GM19351 (cell line): Measurements from ENCODE around the gene DISC1.

ENCODE experiments used
- ATAC-seq: cut with Tn5 transposase; IDR thresholded peaks from one replicate; pipeline ENCODE4 v1.9.1; 2021; ENCODE audit warnings: mild to moderate bottlenecking, moderate library complexity; ENCODE audit not compliant: unreplicated experiment

The DISC1 gene

GRCh38 chr1:231842441-231842840, 215.9 kb downstream of the DISC1 start:
- no peak for ATAC-seq

GRCh38 chr1:231844986-231845502, 218.5 kb downstream of the DISC1 start:
- ATAC-seq: no peak

GRCh38 chr1:231847612-231848397, 221.2 kb downstream of the DISC1 start:
- ATAC-seq: no peak

DNA sequence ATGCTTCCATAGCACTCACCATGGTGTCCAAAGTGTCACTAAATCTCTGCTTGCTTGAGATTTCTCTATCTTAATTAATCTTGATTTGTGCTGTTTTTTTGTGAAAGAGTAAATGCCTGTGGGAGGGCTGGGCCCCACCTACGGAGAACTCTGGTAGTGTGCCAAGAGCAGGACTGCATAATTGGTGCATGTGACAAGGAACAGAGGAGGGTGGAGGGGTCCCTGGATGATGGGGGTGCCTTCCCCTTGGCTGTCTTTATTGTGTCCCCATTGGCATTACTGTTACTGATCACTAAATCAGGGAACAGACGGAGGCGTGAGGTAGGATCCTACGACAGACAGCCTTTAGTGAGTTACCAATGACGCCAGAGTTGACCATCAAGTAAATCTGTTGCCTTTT, 223.4 kb downstream of the DISC1 start:
- no peak for ATAC-seq

GRCh38 chr1:231850786-231851185, 224.2 kb downstream of the DISC1 start:
- ATAC-seq: no peak

DNA sequence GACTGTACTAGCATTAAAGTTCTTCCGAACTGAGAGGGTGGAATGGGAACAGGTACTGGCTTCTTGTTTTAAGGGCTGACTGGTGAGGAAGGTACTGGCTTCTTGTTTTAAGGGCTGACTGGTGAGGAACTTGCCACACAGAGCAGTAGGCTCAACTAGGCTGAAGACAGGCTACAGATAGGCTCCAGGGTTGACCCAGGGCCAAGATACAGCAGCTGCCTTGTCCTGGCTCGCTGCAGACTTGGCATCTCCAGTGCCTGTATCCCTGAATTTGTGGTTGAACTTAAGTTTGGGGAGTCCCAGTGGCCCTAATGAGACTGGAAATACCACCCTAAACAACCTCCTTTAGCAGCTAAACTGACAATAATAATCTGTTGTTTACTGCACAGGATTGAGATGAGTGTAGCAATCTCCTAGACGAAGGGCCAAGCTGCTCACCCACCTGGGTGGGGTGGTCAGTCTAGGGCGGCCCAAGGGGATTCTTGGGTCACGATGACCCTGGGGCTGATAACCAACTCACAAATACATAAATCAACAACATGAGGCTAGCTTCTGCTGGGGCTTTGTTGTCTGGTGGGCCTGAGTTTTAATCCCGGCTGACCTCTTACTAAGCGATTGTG, 227.1 kb downstream of the DISC1 start:
- no peak for ATAC-seq

DNA sequence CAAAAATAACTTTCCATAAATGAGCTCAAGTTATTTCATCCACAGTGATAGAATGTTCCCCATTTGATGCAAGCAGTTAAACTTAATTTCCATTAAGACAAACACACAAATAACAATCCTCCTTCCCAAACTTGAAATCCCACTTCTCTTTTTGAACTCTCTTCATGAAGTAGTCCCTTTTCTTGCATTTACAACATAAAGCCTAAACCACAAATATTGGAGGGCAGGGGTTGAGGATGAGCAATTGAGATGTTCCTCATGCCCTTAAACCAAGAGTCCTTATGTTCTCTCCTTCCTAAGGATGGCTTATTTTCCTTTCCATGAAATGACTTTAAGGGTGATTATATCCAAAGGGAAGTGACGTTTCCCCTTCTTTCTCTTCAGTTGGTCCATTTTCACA, 228.8 kb downstream of the DISC1 start:
- ATAC-seq: no peak

GRCh38 chr1:231855926-231856325, 229.3 kb downstream of the DISC1 start:
- no peak for ATAC-seq

DNA sequence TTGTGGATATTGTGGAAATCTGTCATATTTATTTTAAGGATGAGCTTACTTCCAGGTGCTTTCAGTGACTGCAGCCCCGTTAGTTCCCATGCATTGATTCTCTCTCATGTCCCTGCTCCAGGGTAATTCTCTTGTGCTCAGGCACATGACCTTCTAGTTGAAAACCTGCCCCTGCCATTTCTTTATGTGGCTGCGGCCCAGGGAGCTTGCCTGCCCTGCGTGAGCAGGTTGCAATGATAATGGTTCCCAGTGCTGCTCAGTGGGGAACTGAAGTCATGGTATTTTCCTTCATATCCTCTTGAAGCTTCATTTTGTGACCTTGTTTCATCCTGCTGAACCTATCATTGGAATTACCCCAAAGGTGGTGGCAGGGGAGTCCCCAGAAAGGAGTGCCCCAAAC, 229.8 kb downstream of the DISC1 start:
- ATAC-seq: no peak

DNA sequence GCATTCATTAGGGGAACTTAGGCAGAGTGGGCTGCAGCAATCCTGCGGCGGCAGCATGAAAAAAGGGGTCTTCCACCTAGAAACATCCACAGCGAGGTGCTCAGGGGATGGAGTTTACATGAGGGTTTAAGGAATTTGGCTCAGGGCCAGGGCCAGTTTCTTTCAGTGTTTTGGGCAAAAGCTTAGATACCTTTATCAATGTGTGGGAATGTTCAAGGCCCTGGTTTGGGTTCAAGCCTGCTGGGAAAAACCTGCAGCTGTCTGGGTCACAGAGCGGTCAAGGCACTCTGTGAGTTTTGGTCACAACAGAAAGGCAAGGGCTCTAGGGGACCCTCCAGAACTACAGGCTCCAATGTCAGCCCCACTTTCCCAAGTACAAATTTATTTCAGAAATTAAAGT, 230.3 kb downstream of the DISC1 start:
- ATAC-seq: no peak

DNA sequence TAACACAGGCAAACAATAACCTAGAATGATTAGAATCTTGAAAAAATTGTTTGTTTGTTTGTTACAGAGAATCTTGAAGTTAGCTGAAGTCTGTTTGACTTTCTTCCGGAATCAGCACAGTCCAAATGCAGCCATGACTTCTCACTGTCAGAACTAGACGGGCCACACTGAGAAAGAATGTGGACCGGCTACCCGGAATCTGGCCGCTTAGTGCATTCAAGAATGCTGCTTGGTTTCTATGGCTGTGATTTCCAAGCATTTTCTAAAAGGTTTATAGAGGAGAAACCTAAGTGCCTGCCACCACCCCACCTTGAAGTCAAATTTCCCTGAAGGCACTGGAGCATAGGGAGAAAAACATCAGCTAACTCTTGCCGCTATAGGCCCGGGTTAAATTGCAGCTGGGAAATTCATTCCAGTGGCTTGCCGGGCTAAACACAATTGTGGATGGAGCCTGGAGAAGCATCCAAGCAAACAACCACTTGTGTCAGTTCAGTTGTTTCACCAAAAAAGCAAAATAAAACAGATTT, 231.1 kb downstream of the DISC1 start:
- ATAC-seq: no peak

DNA sequence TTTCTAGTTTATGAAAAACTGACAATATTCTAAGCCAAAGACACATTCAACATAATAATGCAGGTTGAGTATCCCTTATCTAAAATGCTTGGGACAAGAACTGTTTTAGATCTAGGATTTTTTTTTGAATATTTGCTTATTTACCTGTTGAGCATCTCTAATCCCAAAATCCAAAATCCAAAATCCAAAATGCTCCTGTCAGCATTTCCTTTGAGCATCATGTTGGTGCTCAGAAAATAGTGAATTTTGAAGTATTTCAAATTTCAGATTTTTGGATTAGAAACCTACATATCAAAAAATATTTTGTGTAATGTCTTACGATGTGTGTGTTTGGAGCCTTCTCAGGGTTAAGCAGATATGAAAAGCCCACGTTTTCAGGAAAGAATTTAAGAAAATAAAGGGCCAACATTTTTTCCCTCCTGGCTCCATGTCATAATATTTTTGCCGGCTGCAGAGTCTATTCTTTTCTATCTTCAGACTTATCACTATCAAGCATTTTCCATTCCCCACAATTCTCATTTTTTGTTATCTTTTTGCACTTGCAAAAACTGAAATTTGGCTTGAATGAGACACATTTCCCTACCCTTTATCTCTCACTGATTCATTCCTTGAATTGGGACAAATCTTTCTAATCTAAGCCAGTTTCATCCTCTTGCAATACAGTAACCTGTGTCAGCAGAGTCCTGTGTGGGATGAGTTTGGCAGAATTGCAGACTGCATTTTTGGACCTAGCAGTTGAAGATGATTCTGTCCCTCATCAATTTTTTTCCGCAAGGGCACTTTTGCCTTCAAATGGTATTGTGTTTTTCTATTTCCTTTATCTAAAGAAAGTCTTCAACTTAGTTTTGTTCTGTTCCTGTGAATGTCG, 233.9 kb downstream of the DISC1 start:
- no peak for ATAC-seq

DNA sequence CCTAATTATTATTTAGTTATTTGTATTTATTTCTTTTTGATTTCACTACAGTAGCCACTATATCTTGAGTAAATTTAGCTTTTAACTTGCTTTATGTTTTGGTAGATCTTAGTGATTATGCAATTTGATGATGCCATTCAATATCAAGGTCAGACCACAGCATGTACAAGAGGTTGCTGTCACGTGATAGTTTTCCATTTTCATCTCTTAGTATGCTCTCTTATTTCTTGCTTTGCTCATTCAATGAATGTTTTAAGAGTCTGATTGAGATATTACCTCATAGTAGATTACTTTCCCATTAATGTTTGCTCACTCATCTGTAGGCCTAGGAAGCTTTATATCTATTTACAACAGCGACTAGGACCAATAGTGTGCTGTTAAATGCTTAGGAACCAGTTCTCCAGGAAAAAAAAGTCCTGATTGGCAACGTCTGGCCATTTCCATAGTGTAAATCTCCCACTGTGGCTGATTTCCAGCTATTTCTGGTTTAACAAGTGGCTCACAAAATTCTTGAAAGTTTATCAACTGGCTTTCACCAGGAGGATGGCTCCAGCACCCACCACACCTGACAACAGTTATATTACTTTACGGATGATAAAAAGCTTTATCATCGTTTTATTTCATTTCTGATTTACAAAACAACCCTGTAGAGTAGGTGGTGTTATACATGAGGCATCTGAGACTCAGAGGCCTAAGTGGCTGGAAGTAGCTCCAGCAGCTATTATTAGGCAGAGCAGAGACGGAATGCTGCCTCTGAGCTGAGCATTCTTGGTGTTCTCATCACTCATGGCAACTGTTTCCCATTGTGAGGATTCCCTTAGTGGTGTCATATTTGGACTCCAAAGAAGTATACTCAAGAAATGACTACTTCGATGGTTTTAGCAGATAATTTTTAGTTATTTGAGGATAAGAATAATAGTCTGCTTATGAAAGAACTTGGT, 235.2 kb downstream of the DISC1 start:
- ATAC-seq: no peak

DNA sequence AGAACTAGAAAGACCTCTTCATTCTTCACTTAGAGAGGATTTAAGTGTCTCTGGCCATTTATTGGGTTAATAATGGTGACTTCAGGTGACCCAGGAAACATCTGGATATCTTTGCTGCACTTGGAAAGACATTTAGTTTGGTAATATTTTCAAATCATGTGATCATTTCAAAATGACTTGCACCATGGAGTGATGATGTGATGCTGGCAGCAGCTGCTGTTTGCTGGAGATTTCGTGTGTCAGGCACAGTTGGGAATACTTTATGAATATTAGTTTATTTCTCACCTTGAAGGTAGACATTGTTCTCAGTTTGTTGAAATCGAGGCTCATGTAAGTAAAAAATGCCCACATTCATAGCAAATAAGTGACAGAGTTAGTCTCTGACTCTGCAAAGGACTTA, 236.0 kb downstream of the DISC1 start:
- no peak for ATAC-seq

GRCh38 chr1:231865331-231865730, 238.7 kb downstream of the DISC1 start:
- no peak for ATAC-seq

GRCh38 chr1:231866392-231867331, 240.1 kb downstream of the DISC1 start:
- ATAC-seq: no peak

DNA sequence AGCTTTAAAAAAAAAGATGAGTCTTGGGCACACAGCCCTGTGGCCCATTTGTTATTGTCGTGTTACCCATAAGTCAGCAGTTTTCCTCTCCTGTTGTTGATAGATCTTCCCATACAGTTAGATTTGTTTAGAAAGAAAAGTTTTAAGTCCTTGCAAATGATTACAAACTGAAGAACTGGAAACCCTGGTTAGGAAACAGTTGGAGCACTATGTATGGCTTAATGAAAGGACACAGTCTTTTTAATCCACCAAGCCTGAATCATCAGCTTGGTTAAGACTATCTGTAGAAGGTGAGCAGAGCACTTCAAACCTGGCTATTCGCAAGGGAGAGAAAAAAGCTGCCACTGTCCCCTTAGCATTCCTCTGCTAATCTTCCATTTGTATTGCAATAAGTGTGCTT, 241.0 kb downstream of the DISC1 start:
- no peak for ATAC-seq

DNA sequence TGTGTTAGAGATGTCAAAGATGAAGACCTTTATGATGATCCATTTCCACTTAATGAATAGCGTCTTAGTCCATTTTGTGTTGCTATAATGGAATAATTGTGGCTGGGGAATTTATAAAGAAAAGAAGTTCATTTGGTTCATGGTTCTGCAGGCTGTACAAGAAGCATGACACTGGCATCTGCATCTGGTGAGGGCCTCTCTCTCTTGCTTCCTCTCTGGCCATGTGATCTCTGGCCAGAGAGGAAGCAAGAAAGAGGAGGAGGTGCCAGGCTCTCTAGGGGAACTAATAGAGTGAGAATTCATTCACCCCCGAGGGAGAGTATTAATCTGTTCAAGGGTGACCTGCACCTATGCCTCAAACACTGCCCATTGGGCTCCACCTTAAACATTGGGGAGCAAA, 242.8 kb downstream of the DISC1 start:
- no peak for ATAC-seq

DNA sequence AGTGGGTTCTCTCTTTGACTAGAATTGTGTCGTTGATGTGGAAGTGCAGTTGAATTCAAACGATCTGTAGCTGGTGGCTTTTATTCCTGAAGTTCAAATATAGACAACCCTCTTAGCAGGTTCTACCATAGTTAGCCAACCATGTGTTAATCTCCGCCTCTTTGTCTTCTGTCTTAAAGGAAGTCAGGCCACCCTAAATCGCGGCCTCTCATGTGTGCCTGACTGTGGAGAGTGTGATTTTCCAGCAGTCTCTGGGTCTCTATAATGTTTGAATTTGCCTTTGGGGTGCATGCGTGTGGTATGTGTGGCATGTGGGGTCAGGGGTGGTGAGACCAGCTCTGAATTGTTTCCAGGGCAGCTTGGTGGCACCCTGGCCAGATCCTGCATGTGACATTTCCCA, 244.9 kb downstream of the DISC1 start:
- ATAC-seq: no peak
